Measurements from ENCODE around the gene TMEM140. TPM values are rescaled to one million over a fixed set of nuclear protein-coding genes. Genes with fewer than 3 reads are reported as not detected.
"Not testable (repeated sequence)": the region's sequence is repeated elsewhere in the genome, so short reads cannot be mapped to it uniquely, and the experiment has no call there.

TMEM140 gene
- total RNA-seq, 1 experiment from 2014 or later = 4.2 TPM

DNA sequence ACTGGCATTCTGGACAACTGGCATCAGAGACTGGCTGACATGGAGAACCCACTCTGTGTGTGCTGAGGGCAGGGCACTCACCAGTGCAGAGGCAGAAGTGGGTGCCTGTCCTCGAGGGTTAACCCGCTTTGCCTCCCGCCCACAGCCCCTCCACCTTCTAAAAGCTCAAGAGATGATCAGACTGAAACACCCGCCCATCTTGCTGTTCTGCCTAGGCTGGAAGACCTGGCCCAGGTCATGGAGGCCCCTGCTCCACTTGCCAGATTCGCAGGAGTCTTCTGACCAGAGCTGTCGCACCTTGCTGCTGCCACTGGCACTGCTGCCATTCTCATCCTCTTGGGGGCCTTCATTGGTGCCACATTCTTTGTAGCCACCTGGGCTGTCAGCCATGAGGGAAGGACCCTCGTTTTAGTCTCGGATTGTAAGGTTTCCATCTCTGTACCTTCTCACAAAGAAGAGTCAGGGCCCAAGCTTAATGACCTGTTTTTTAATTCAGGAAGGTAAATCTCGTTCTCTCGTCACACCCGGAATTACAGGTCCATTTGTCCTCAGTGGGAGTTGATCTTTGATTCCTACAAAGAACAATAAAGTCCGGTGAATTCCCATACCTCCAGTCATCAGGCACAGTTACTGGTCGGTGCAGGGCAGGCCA lies 20.7 kb downstream of the TMEM140 start:
- DNase-seq = no peak
- Mint-ChIP-seq H3K36me3 (ENCODE audit: insufficient read depth, unreplicated experiment) (peaks cover 86% of the 10 kb centered on the region), H3K4me3 (ENCODE audit: low read depth, unreplicated experiment) (peak overlapping the region; percentile 78), H3K9me3 (ENCODE audit: low read depth, unreplicated experiment) (no peaks in the 10 kb centered on the region), H3K27ac (ENCODE audit: unreplicated experiment) (peak overlapping the region; percentile 87), H3K4me1 (ENCODE audit: low read depth, unreplicated experiment) (peaks cover 28% of the 10 kb centered on the region), H3K27me3 (ENCODE audit: unreplicated experiment) (no peaks in the 10 kb centered on the region)
- intact Hi-C loops (cut with micrococcal nuclease; ENCODE audit: unreplicated experiment) = no loop called here
- CTCF ChIA-PET = interaction anchor here (0.8 to 1.6 kb wide), 4 partner anchors 8 to 21 kb away, joined by 3 to 7 read pairs (median 4); partner anchors contain the start of gene TMEM140
- BruUV-seq (replicated peaks) = no TSS peak
- TF ChIP-seq, protein P1, sequence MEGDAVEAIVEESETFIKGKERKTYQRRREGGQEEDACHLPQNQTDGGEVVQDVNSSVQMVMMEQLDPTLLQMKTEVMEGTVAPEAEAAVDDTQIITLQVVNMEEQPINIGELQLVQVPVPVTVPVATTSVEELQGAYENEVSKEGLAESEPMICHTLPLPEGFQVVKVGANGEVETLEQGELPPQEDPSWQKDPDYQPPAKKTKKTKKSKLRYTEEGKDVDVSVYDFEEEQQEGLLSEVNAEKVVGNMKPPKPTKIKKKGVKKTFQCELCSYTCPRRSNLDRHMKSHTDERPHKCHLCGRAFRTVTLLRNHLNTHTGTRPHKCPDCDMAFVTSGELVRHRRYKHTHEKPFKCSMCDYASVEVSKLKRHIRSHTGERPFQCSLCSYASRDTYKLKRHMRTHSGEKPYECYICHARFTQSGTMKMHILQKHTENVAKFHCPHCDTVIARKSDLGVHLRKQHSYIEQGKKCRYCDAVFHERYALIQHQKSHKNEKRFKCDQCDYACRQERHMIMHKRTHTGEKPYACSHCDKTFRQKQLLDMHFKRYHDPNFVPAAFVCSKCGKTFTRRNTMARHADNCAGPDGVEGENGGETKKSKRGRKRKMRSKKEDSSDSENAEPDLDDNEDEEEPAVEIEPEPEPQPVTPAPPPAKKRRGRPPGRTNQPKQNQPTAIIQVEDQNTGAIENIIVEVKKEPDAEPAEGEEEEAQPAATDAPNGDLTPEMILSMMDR (IDR thresholded peaks at IDR 0.05; ENCODE audit: unreplicated experiment) = no peak

DNA sequence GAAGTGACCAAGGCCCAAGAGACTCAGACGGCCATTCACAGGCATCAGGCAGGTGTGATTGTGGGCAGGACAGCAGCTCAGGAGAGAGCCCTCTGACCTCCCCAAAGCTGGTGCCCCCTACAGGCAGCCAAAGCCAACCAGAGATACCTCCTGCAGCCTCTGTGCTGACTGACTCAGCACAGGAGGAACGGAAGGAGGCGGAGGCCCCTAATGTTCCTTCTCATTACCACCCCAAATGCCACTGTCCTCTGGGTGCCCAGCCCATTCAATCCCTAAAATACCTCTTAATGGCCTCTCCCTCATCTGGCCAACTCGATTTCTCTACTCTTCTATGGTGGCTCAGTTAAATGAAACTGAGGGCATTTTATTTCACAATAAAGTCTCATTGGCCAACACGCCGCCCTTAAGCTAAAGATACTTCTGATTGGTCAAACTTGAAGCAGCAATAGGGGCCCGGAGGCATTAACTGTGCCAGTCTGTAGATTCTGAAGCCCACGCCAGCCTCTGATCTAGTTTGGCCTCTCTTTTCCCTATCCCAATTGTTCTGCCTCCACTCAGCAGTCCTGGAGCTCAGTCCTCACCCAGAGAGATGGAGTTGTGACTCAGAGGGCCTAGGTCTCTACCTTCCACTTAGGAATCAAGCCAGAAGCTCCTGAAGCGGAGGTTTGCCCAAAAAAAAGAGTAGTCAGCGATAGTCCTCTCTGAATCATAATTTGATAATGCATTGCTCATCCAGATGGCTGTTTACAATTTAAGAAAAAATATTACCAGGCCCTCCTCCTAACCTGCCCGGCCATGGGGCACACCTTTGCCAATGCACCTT lies 21.5 kb downstream of the TMEM140 start:
- Mint-ChIP-seq H3K27ac (ENCODE audit: unreplicated experiment) (peak overlapping the region; percentile 87), H3K4me3 (ENCODE audit: low read depth, unreplicated experiment) (peak overlapping the region; percentile 78), H3K9me3 (ENCODE audit: low read depth, unreplicated experiment) (no peaks in the 10 kb centered on the region), H3K36me3 (ENCODE audit: insufficient read depth, unreplicated experiment) (peaks cover 86% of the 10 kb centered on the region), H3K4me1 (ENCODE audit: low read depth, unreplicated experiment) (peaks cover 34% of the 10 kb centered on the region), H3K27me3 (ENCODE audit: unreplicated experiment) (no peaks in the 10 kb centered on the region)
- CTCF ChIA-PET = interaction anchor here (0.8 to 1.6 kb wide), 4 partner anchors 8 to 22 kb away, joined by 3 to 7 read pairs (median 4); partner anchors contain the start of gene TMEM140
- BruUV-seq (replicated peaks) = TSS peak; percentile 53
- TF ChIP-seq, protein P1 (IDR thresholded peaks at IDR 0.05; ENCODE audit: unreplicated experiment) = peak; percentile 50
- DNase-seq = peak; percentile 77
- intact Hi-C loops (cut with micrococcal nuclease; ENCODE audit: unreplicated experiment) = no loop called here

DNA sequence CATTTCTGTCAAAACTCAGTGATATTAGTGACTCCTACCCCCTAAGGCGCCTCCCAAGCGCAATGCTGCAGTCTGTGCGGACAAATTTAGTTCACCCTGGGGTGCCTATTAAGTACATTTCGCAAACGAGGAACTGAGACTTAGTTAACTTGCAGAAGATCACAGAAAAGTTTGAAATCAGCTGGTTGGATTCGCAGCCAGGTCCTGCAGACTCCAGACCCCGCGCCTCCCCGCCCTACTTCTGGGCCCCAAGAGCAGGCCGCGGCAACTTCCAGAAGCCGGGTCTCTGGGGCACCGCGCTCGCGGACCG lies 22.0 kb downstream of the TMEM140 start:
- no TSS peak for BruUV-seq (replicated peaks)
- Mint-ChIP-seq H3K4me3 (ENCODE audit: low read depth, unreplicated experiment) (peak overlapping the region; percentile 78), H3K27ac (ENCODE audit: unreplicated experiment) (peak overlapping the region; percentile 87), H3K27me3 (ENCODE audit: unreplicated experiment) (no peaks in the 10 kb centered on the region), H3K4me1 (ENCODE audit: low read depth, unreplicated experiment) (peaks cover 40% of the 10 kb centered on the region), H3K36me3 (ENCODE audit: insufficient read depth, unreplicated experiment) (peaks cover 84% of the 10 kb centered on the region), H3K9me3 (ENCODE audit: low read depth, unreplicated experiment) (no peaks in the 10 kb centered on the region)
- DNase-seq = no peak
- CTCF ChIA-PET = interaction anchor here (1.3 to 1.6 kb wide), 5 partner anchors 8 to 183 kb away, joined by 3 to 7 read pairs (median 5); partner anchors contain the start of genes AGBL3 and TMEM140
- intact Hi-C loops (cut with micrococcal nuclease; ENCODE audit: unreplicated experiment) = loop anchor here (2.0 to 10.0 kb wide), 4 partner anchors 85 to 525 kb away; partner anchors contain the start of genes AGBL3 and BPGM
- TF ChIP-seq, protein P1 (IDR thresholded peaks at IDR 0.05; ENCODE audit: unreplicated experiment) = no peak

DNA sequence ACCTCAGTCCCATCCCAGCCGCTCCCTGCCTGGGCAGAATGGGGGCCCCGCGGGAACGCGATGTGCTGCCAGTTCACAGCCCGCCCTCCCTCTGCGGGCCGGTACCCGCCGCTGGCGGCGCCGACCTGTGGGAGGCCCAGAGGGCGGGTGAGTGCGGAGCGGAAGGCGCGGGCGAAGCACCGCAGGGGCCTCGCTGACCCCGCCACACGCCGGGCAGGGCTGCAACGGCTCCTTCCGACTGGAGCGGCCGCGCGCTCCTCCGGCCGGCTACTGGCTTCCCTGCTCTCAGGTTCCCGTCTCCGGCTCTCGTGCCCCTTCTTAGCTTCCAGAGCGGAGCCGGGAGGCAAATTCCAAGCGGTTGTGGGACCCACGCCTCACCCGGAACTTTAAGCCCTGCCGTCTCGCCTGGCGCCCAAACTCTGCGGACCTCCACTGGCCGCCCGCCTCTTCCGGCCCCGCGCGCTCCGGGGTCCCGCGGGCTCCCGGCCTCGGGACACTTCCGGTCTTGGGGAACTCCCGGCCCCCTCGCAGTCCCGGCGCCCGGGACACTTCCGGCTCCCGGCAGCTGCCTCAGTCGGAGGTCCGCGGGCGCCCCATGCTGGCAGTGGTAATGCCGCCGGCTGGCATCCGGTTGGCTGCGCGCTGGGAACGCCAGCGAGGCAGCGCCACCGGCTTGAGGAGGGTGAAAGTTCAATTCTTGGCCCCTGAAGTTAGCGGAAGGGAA lies 22.6 kb downstream of the TMEM140 start, which contains the start of gene CYREN:
Gene CYREN, minus strand, starts transcription at position 434 of the 724 bp plus-strand sequence. CDS start 1,785 bp downstream, outside the sequence.
- TF ChIP-seq, protein P1 (IDR thresholded peaks at IDR 0.05; ENCODE audit: unreplicated experiment) = peak; percentile 34
- BruUV-seq (replicated peaks) = no TSS peak
- H3K27ac Mint-ChIP-seq (ENCODE audit: unreplicated experiment) = peak within 1 kb of the TSS; percentile 95
- H3K36me3 Mint-ChIP-seq (ENCODE audit: insufficient read depth, unreplicated experiment) = peaks cover 84% of the 10 kb centered on the region
- intact Hi-C loops (cut with micrococcal nuclease; ENCODE audit: unreplicated experiment) = loop anchor here (2.0 to 10.0 kb wide), 4 partner anchors 84 to 526 kb away; partner anchors contain the start of genes AGBL3 and BPGM
- H3K9me3 Mint-ChIP-seq (ENCODE audit: low read depth, unreplicated experiment) = no peaks in the 10 kb centered on the region
- H3K4me1 Mint-ChIP-seq (ENCODE audit: low read depth, unreplicated experiment) = peaks cover 43% of the 10 kb centered on the region
- H3K4me3 Mint-ChIP-seq (ENCODE audit: low read depth, unreplicated experiment) = peak within 1 kb of the TSS; percentile 78
- CTCF ChIA-PET = interaction anchor here (0.8 to 1.6 kb wide), 3 partner anchors 10 to 184 kb away, joined by 3 to 7 read pairs (median 4); partner anchors contain the start of gene AGBL3
- no peaks in the 10 kb centered on the region for H3K27me3 Mint-ChIP-seq (ENCODE audit: unreplicated experiment)
- DNase-seq = peak; percentile 97

DNA sequence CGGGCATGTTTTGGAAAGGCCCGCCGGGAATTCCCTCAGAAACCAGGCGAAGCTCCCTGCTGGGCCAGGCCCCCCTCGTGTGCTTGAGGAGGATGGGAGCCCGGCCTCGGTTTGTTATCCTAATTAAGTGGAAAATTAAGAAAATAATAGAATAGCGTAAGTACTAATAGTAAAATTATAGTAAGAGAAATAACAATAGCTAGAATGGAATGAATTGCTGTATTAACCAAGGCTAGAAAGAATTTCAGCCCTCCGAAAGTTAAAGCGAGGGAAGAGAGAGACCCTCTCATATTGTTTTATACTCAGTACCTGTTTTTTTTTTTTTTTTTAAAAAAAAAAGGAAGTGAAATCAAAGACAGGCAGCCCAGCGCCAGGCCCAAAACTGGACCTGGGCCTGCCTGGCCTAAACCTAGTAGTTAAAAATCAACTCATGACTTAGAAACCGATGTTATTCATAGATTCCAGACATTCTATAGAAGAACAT lies 23.2 kb downstream of the TMEM140 start:
- peaks cover 86% of the 10 kb centered on the region for H3K36me3 Mint-ChIP-seq (ENCODE audit: insufficient read depth, unreplicated experiment)
- CTCF ChIA-PET = interaction anchor here (0.6 to 1.6 kb wide), 4 partner anchors 11 to 185 kb away, joined by 3 to 7 read pairs (median 4); partner anchors contain the start of gene AGBL3

More for the DNA sequence above, 23.2 kb downstream of the TMEM140 start:
- DNase-seq; BruUV-seq (replicated peaks); H3K27me3 Mint-ChIP-seq (ENCODE audit: unreplicated experiment); H3K9me3 Mint-ChIP-seq (ENCODE audit: low read depth, unreplicated experiment): not testable (repeated sequence)
- peak overlapping the region; percentile 78 for H3K4me3 Mint-ChIP-seq (ENCODE audit: low read depth, unreplicated experiment)
- intact Hi-C loops (cut with micrococcal nuclease; ENCODE audit: unreplicated experiment) = loop anchor here (2.0 to 10.0 kb wide), 4 partner anchors 84 to 526 kb away; partner anchors contain the start of genes AGBL3 and BPGM
- H3K27ac Mint-ChIP-seq (ENCODE audit: unreplicated experiment) = peak overlapping the region; percentile 95
- H3K4me1 Mint-ChIP-seq (ENCODE audit: low read depth, unreplicated experiment) = peaks cover 48% of the 10 kb centered on the region

Measured in Calu3 (cell line).